Fibroblast of gingiva (primary cell): ENCODE results near the gene CENPF.
"Not testable (repeated sequence)": the region's sequence is repeated elsewhere in the genome, so short reads cannot be mapped to it uniquely, and the experiment has no call there.

Experiments used
- DNase-seq: peaks from one replicate; pipeline ENCODE4 v3.0.0-alpha.2; 2011; ENCODE audit warnings: low read depth

Gene CENPF

GRCh38 chr1:214583113-214583512, 19.9 kb upstream of the CENPF start:
- no peak for DNase-seq

- DNase-seq, result no peak
Observed at GRCh38 chr1:214583824-214584554, 19.0 kb upstream of the CENPF start.

- DNase-seq, result peak; percentile 50
Observed at GRCh38 chr1:214584805-214585766, 17.9 kb upstream of the CENPF start.

- no peak for DNase-seq
Observed at GRCh38 chr1:214586621-214587020, 16.4 kb upstream of the CENPF start.

GRCh38 chr1:214587165-214587564, 15.8 kb upstream of the CENPF start:
- DNase-seq, result no peak

GRCh38 chr1:214588963-214589597, 13.9 kb upstream of the CENPF start:
- no peak for DNase-seq

GRCh38 chr1:214590696-214591095, 12.3 kb upstream of the CENPF start:
- no peak for DNase-seq

- not testable (repeated sequence) for DNase-seq
Observed at GRCh38 chr1:214591918-214592317, 11.1 kb upstream of the CENPF start.

- no peak for DNase-seq
Observed at GRCh38 chr1:214593158-214593557, 9.8 kb upstream of the CENPF start.

- DNase-seq, result no peak
Observed at GRCh38 chr1:214603819-214604252, 841 bp downstream of the CENPF start.

- DNase-seq, result peak; percentile 35
Observed at GRCh38 chr1:214604523-214604922, 1.5 kb downstream of the CENPF start.

GRCh38 chr1:214605484-214605883, 2.5 kb downstream of the CENPF start:
- DNase-seq, result not testable (repeated sequence)

GRCh38 chr1:214605933-214606925, 3.2 kb downstream of the CENPF start:
- DNase-seq, result not testable (repeated sequence)

- DNase-seq, result not testable (repeated sequence)
Observed at GRCh38 chr1:214607492-214608215, 4.7 kb downstream of the CENPF start.

GRCh38 chr1:214608216-214608783, 5.3 kb downstream of the CENPF start:
- DNase-seq, result not testable (repeated sequence)

- not testable (repeated sequence) for DNase-seq
Observed at GRCh38 chr1:214608817-214609216, 5.8 kb downstream of the CENPF start.

GRCh38 chr1:214609692-214610091, 6.7 kb downstream of the CENPF start:
- no peak for DNase-seq

GRCh38 chr1:214610136-214610535, 7.1 kb downstream of the CENPF start:
- not testable (repeated sequence) for DNase-seq

- no peak for DNase-seq
Observed at GRCh38 chr1:214615109-214615508, 12.1 kb downstream of the CENPF start.

GRCh38 chr1:214615871-214616270, 12.9 kb downstream of the CENPF start:
- DNase-seq, result peak; percentile 36
